Activated T-cell treated with anti-CD3 and anti-CD28 coated beads, Interleukin-2, amount 50 U/mL, for 72 hours (primary cell): Measurements from ENCODE around the gene GPR162. TPM values are rescaled to one million over a fixed set of nuclear protein-coding genes. Genes with fewer than 3 reads are reported as not detected.

Experiments used
- ATAC-seq, 2 donors: fragments of 150-1000 bp; cut with Tn5 transposase; replicated peaks in 1 of 2; 2 replicates each; pipeline ENCODE4 v1.10.0; 2021; ENCODE audit warnings: moderate library complexity in 2 of 2, mild to moderate bottlenecking in 1 of 2
- DNase-seq, 2 donors: peaks; one replicate each; pipeline ENCODE4 v3.0.0; 2021 to 2022; ENCODE audit warnings: mixed read lengths in 1 of 2
- H3K27ac Mint-ChIP-seq: one replicate; pipeline ENCODE4 v1.8.0; 2022; ENCODE audit warnings: mild to moderate bottlenecking, moderate library complexity, mixed read lengths
- H3K27me3 Mint-ChIP-seq: one replicate; pipeline ENCODE4 v1.8.0; 2022; ENCODE audit warnings: low read depth, mixed read lengths
- H3K36me3 Mint-ChIP-seq, 2 donors: one replicate each; pipeline ENCODE4 v1.8.0; 2022; ENCODE audit warnings: mixed read lengths in 2 of 2, mild to moderate bottlenecking in 1 of 2; ENCODE audit not compliant: insufficient read depth in 2 of 2
- H3K4me1 Mint-ChIP-seq: one replicate; pipeline ENCODE4 v1.8.0; 2022; ENCODE audit warnings: low read depth, mixed read lengths
- H3K4me3 Mint-ChIP-seq, 2 donors: one replicate each; pipeline ENCODE4 v1.8.0; 2022; ENCODE audit warnings: mild to moderate bottlenecking in 2 of 2, mixed read lengths in 2 of 2, moderate library complexity in 2 of 2
- H3K9me3 Mint-ChIP-seq, 2 donors: one replicate each; pipeline ENCODE4 v1.8.0; 2022; ENCODE audit warnings: mixed read lengths in 2 of 2
- total RNA-seq, 2 donors: library from RNA; stranded (reverse); gene quantifications; one replicate each; pipeline ENCODE4 v1.2.3, GENCODE V29; 2022

Gene GPR162
- total RNA-seq, 2 donors from 2014 or later, result 0.72 to 0.93 TPM

DNA sequence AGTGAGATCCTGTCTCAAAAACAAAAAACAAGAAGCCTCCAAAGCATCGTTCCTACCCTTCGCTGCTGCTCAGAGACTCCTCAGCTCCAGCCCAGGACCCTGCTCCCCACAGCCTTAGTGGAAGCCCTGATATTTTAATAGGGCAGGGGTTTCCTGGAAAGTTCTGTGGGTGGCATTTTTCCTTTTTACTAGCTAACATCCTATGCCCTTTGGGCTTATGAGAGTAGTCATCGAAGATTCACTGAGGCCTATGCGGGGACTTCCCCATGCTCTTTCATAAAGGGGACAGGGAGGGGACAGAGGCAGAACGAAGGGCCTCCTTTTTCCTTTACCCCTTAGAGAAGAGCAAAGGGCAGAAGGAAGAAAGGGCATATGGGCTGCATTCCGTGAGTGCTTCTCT, 41.0 kb upstream of the GPR162 start:
- Mint-ChIP-seq H3K4me3 (peak overlapping the region; percentile 74 to 78), H3K27me3 (no peaks in the 10 kb centered on the region), H3K27ac (peak overlapping the region; percentile 87), H3K36me3 (peaks cover 6 to 11% of the 10 kb centered on the region in 2 donors), H3K4me1 (peaks cover 93% of the 10 kb centered on the region), H3K9me3 (no peaks in the 10 kb centered on the region)
- ATAC-seq (peak; percentile 59), DNase-seq (peak in 1 of 2 donors; percentile 62)

DNA sequence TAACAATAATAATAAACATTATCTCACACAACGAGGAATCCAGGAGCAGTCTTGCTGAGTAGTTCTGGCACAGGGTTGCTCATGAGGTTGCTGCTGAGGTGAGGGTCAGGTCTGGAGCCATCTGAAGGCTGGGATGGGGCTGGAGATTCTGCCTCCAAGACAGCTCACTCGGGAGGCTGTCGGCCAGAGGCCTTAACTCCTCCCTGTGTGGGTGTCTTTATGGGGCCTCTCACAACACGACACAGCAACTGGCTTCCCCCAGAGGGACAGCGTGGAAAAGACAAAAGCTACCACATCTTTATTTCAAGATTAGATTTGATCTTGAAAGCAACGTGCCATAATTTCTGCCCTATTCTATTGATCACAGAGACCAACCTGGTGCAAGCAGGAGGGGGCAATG, 39.5 kb upstream of the GPR162 start:
- Mint-ChIP-seq H3K4me3 (peak overlapping the region; percentile 40 to 69), H3K27ac (peak overlapping the region; percentile 34)
- no peak for ATAC-seq

DNA sequence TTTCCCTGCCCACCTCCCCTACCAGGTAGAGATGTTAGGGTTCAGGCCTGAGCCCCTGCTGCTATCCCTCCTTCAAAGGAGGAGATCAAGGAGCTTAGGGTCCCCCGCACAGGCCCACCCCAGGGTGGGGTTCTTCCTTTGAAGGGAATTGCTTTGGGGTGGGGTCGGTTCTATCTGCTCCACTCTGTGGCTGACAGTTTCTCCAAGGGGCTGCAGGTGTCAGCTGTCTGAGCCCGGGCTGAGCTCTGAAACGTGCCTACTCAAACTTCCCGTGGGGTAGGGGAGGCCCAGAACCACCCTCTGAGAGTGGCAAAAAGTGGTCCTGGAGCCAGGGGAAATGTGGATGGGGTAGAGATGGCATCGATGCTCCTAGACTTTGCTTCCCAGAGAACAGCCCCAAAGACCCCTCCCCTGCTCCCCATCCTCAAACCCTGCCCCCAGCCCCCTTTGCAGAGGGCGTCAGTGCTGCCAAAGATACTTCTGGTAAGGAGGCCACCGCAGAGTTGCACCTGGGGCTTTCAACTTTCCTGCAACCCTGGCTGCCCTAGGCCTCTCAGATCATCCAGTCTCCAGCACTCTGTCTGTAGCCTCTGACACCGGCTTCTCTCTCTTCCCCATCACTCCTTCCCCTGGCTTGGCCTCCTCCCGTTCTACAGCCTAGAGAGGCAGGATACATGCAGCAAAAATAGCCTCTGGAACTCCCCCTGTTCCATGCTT, 38.6 kb upstream of the GPR162 start:
- Mint-ChIP-seq H3K4me1 (peaks cover 89% of the 10 kb centered on the region), H3K4me3 (peak overlapping the region; percentile 30 to 69), H3K27ac (no peak overlapping the region), H3K9me3 (no peaks in the 10 kb centered on the region), H3K27me3 (no peaks in the 10 kb centered on the region), H3K36me3 (peaks cover 0 to 5% of the 10 kb centered on the region in 2 donors)
- ATAC-seq (no peak), DNase-seq (no peak)

More for the DNA sequence above, 39.5 kb upstream of the GPR162 start:
- H3K36me3 Mint-ChIP-seq, result peaks cover 0 to 6% of the 10 kb centered on the region in 2 donors
- peaks cover 93% of the 10 kb centered on the region for H3K4me1 Mint-ChIP-seq
- DNase-seq, result no peak
- H3K27me3 Mint-ChIP-seq, result no peaks in the 10 kb centered on the region
- no peaks in the 10 kb centered on the region for H3K9me3 Mint-ChIP-seq

DNA sequence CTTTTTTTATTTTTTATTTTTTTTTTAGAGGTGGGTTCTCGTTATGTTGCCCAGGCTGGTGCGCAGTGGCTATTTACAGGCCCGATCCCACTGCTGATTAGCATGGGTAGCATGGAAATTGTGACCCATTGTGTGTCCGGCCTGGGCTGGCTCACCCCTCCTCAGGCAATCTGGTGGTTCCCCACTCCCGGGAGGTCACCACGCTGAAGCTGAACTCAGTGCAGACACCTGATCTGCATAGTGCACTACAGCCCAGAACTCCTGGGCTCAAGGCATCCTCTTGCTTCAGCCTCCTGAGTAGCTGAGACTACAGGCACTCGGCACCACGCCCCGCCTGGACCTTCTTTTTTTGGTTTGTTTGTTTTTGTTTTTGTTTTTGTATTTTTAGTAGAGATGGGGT, 37.8 kb upstream of the GPR162 start:
- H3K4me3 Mint-ChIP-seq, result peak overlapping the region; percentile 38 to 69
- no peak for ATAC-seq
- H3K27me3 Mint-ChIP-seq, result no peaks in the 10 kb centered on the region
- no peak overlapping the region for H3K27ac Mint-ChIP-seq
- H3K4me1 Mint-ChIP-seq, result peaks cover 89% of the 10 kb centered on the region
- peaks cover 0 to under 1% of the 10 kb centered on the region in 2 donors for H3K36me3 Mint-ChIP-seq
- H3K9me3 Mint-ChIP-seq, result no peaks in the 10 kb centered on the region
- no peak for DNase-seq

DNA sequence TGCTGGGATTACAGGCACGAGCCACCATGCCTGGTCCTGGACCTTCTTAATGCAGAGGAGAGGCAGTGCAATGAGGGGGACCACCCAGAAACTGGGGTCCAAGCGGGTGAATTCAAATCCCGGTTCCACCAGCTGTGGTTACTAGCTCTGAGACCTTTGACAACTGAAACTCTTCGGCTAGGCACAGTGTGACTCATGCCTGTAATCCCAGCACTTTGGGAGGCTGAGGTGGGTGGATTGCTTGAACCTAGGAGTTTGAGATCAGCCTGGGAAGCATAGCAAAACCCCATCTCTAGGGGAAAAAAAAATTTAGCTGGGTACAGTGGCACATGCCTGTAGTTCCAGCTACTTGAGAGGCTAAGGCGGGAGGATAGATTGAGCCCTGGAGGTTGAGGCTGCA, 37.3 kb upstream of the GPR162 start:
- ATAC-seq (no peak), DNase-seq (no peak)
- Mint-ChIP-seq H3K9me3 (no peaks in the 10 kb centered on the region), H3K36me3 (no peaks in the 10 kb centered on the region), H3K4me3 (peak overlapping the region; percentile 38 to 69), H3K4me1 (peaks cover 89% of the 10 kb centered on the region), H3K27ac (no peak overlapping the region), H3K27me3 (no peaks in the 10 kb centered on the region)

DNA sequence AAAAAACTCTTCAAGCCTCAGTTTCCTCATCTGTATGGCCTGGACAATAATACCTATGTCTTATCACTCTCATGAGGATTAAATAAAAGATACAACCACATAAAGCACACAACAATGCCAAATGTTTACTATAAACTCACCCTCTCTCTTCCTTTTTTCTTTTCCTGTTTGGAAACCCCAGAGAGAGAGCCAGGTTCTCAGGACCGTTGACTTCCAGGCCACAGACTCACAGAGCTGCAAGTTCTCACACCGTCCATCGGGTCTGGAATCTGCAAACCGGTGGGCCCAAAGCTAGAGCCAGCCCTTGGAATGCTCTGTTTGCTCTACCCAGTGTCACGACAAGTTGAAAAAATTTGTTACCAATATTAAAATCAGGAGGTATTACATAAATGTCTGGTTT, 36.9 kb upstream of the GPR162 start:
- Mint-ChIP-seq H3K4me3 (no peak overlapping the region), H3K27me3 (no peaks in the 10 kb centered on the region), H3K4me1 (peaks cover 89% of the 10 kb centered on the region), H3K27ac (no peak overlapping the region), H3K36me3 (peaks cover 2% of the 10 kb centered on the region in 2 donors), H3K9me3 (no peaks in the 10 kb centered on the region)
- ATAC-seq, result no peak
- DNase-seq, result no peak

DNA sequence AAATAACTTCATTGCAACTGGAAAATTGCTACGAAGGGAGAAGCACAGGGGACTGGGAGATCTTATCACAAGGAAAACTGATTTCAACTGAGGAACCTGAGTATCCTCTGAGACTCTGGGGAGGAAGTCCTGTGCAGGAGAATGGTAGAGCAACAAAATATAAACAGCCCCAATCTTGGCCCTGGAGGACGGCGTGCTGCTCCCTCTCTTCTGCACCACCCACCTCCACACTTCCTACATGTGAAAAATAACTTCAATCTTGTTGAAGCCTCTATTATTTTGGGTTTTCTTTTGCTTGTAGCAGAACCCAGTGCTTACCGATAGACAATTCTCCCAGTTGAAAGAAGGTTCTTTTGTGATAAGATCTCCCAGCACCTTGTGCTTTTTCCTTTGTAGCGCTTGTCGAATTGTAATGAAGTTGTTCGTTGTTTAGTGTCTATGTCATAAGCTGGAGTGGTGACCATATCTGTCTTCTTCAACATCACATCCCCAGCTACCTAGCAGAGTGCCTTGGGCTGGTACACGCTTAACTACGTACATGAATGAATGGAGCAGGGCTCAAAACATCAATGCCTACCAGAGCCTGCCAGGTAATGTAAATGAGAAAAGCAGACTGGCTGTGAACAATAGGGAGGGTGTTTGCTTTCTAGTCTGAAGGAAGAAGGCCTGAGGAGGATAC, 35.1 kb upstream of the GPR162 start:
- no peaks in the 10 kb centered on the region for H3K27me3 Mint-ChIP-seq
- peak overlapping the region; percentile 59 to 90 for H3K4me3 Mint-ChIP-seq
- H3K4me1 Mint-ChIP-seq, result peaks cover 79% of the 10 kb centered on the region

DNA sequence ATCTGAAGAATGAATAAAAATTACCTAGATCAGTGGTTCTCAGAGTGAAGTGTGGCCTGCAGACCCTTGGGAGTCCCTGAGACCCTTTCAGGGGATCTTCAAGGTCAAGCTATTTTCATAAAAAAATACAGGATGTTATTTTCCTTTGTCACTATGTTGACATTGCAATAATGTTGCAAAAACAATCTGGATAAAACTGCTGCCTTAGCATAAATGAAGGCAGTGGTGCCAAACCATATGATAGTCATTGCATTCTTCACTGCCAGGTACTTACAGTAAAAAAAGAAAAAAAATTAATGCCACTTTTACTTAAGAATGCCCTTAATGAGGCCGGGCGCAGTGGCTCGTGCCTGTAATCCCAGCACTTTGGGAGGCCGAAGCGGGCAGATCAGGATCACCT, 34.3 kb upstream of the GPR162 start:
- ATAC-seq (no peak), DNase-seq (no peak)
- Mint-ChIP-seq H3K27me3 (no peaks in the 10 kb centered on the region), H3K36me3 (peaks cover 5 to 6% of the 10 kb centered on the region in 2 donors), H3K4me3 (peak overlapping the region in 1 of 2 donors; percentile 90), H3K9me3 (no peaks in the 10 kb centered on the region), H3K27ac (peak overlapping the region; percentile 94), H3K4me1 (peaks cover 81% of the 10 kb centered on the region)

More for the DNA sequence above, 35.1 kb upstream of the GPR162 start:
- peaks cover 3 to 6% of the 10 kb centered on the region in 2 donors for H3K36me3 Mint-ChIP-seq
- no peak for DNase-seq
- peak overlapping the region; percentile 94 for H3K27ac Mint-ChIP-seq
- ATAC-seq, result peak; percentile 19 to 29
- H3K9me3 Mint-ChIP-seq, result no peaks in the 10 kb centered on the region

DNA sequence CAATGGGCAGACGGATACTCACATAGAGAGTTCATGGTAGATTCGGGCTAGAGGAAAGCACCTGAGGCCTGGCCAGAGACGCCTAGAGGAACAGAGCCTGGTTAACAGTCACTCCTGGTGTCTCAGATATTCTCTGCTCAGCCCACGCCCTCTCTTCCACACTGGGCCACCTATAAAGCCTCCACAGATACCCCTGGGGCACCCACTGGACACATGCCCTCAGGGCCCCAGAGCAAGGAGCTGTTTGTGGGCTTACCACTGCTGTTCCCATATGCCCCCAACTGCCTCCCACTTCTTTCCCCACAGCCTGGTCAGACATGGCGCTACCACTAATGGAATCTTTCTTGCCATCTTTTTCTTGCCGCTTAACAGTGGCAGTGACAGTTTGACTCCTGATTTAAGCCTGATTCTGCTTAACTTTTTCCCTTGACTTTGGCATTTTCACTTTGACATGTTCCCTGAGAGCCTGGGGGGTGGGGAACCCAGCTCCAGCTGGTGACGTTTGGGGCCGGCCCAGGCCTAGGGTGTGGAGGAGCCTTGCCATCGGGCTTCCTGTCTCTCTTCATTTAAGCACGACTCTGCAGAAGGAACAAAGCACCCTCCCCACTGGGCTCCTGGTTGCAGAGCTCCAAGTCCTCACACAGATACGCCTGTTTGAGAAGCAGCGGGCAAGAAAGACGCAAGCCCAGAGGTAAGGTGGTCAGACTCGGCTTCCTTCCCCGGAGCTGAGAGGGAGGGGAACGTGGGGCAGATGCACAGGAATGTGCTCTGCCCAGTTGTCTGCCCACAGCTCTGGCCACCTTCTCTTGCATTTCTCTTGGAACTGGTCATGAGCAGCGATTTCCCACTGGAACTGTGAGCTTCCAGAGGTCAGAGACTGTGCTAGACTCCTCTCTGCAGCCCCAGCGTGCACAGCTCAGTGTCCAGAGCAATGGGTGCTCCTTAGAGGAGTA, 32.4 kb upstream of the GPR162 start, which contains the start of gene CD4:
Gene CD4, plus strand, starts transcription at position 557 of the 953 bp plus-strand sequence. CDS start 10,611 bp downstream, outside the sequence.
- DNase-seq (peak; percentile 71 to 78), ATAC-seq (peak; percentile 71 to 75)
- Mint-ChIP-seq H3K27me3 (no peaks in the 10 kb centered on the region), H3K36me3 (peaks cover 6 to 11% of the 10 kb centered on the region in 2 donors), H3K9me3 (no peaks in the 10 kb centered on the region), H3K4me1 (peaks cover 80% of the 10 kb centered on the region), H3K4me3 (peak within 1 kb of the TSS; percentile 87 to 98), H3K27ac (peak within 1 kb of the TSS; percentile 87)

DNA sequence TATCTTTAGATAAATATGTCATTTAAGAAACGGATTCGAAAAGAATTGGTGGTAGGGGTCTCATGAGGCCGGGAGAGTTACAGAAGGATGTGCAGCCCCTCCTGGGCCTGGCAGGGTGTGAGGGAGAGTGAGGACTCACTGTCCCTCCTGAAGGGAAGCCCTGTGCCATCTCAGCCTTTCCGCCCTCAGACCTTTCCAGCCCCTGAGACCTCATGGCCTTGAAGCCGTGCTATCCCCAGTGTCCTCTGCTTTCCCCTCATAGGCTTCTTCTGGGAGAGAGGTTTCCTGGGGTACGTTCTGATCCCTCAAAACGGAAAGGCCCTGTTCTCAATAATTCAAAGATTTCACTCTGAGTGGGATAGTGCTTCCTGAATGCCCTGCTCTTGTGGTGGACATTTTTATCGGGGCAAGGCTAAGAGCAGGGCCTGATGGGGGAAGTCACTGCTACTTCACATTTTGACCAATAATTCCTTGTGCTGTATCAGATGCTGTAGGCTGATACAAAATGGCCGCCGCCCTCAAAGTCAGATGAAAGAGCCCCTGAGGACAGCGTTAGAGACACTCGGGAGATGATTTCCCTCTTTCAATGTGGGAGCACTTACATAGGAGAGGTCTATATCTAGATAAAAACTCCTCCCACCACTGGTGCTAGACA, 31.0 kb upstream of the GPR162 start:
- Mint-ChIP-seq H3K36me3 (peaks cover 8 to 15% of the 10 kb centered on the region in 2 donors), H3K27ac (peak overlapping the region; percentile 85), H3K27me3 (no peaks in the 10 kb centered on the region), H3K9me3 (no peaks in the 10 kb centered on the region), H3K4me3 (peak overlapping the region; percentile 87 to 98), H3K4me1 (peaks cover 75% of the 10 kb centered on the region)
- DNase-seq (no peak), ATAC-seq (peak; percentile 51 to 54)

DNA sequence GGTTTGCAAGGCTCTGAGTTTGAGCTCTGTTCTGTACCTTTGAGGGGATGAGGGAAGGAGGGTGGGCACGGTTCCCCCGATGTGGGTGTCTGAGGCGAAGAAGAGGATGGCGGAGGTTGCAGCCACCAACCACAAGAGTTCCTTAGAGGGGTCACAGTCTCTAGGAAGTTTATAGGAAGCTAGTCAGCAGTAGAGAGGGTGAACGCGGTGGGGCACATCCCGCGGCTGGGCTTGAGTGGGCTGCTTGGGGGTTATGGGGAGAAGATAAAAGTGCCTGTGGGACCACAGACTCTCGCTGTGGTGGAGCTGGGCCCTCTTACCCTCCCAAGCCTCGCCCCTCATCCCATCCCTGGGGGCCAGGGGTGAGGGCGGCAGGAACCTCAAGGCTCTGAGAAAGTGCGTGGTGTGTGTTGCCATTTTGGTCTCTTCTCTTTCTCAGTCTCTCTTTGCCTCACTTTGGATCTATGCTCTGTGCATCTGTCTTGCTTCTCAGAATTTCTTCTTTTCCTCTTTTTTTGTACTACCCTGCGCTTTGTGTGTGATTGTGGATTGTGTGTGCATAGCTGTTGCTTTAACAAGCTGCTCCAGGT, 29.6 kb upstream of the GPR162 start:
- Mint-ChIP-seq H3K36me3 (peaks cover 8 to 15% of the 10 kb centered on the region in 2 donors), H3K9me3 (no peaks in the 10 kb centered on the region), H3K27ac (peak overlapping the region; percentile 92), H3K4me1 (peaks cover 68% of the 10 kb centered on the region), H3K4me3 (peak overlapping the region; percentile 87 to 98), H3K27me3 (no peaks in the 10 kb centered on the region)
- DNase-seq (no peak), ATAC-seq (peak; percentile 14 to 15)
